K562 (cell line): ENCODE measurements around the gene MCM7. TPM values are rescaled to one million over a fixed set of nuclear protein-coding genes. Genes with fewer than 3 reads are reported as not detected.
"Not testable (repeated sequence)": the region's sequence is repeated elsewhere in the genome, so short reads cannot be mapped to it uniquely, and the experiment has no call there.

Experiments used
- ATAC-seq: fragments of 200-7000 bp; cut with Tn5 transposase; 3 replicates; pipeline ENCODE4 v1.9.1; 2020; ENCODE audit warnings: moderate library complexity
- BruUV-seq: library from RNA; stranded (reverse); fragments of 400-500 nt; replicated peaks from 2 replicates; lab custom pipeline; 2021; lab: Mats Ljungman, UMichigan
- CTCF ChIA-PET: fragments of 300-600 bp; formaldehyde crosslinking; extraction: SDS; loops from one replicate; lab custom pipeline; 2021; ENCODE audit warnings: low intra/inter-chr PET ratio; lab: Yijun Ruan, JAX
- POLR2A ChIA-PET: fragments of 300-600, 350-650 bp; sonication (Branson Sonifier 250); formaldehyde crosslinking; extraction: SDS; loops from one replicate; lab custom pipeline; 2021; ENCODE audit warnings: antibody characterized with exemption, inconsistent platforms; lab: Yijun Ruan, JAX
- DNase-seq, 4 experiments: peaks; one replicate each; pipeline versions ENCODE4 v3.0.0 to v3.0.0-alpha.2; 2011 to 2018; ENCODE audit warnings: low spot score in 3 of 4, mixed read lengths in 3 of 4; ENCODE audit errors: extremely low read depth in 1 of 4
- FAIRE-seq: peaks from 2 replicates; lab custom pipeline; 2011; peaks lifted over from hg19 to GRCh38; lab: Jason Lieb, UNC
- H2AFZ ChIP-seq: 2 replicates; pipeline ENCODE4 v1.6.0; 2011; ENCODE audit warnings: low read depth, low read length, control low read depth, inconsistent platforms
- H3K27ac ChIP-seq: fragments of 200-600 bp; 3 replicates; pipeline ENCODE4 v1.8.0; 2011; ENCODE audit warnings: low read depth, mild to moderate bottlenecking, control low read depth, inconsistent platforms, low read length, moderate library complexity, mixed read lengths; ENCODE audit errors: extremely low read depth
- H3K27me3 ChIP-seq, 2 experiments: fragments of 300-600 bp in 1 of 2; 2 replicates in 1 of 2; 3 replicates in 1 of 2; pipeline versions ENCODE4 v1.6.0 to v1.8.0; 2011; ENCODE audit warnings: inconsistent platforms in 2 of 2, low read length in 2 of 2, mild to moderate bottlenecking in 1 of 2, mixed read lengths in 1 of 2, moderate library complexity in 1 of 2; ENCODE audit not compliant: control insufficient read depth in 2 of 2, insufficient read depth in 2 of 2
- H3K36me3 ChIP-seq: fragments of 300-600 bp; 3 replicates; pipeline ENCODE4 v1.8.0; 2011; ENCODE audit warnings: mild to moderate bottlenecking, low read length, inconsistent platforms; ENCODE audit not compliant: control insufficient read depth, insufficient read depth
- H3K4me1 ChIP-seq, 2 experiments: fragments of 200-600 bp in 1 of 2; replicated peaks in 1 of 2; 2 replicates in 1 of 2; 3 replicates in 1 of 2; pipeline versions ENCODE4 v1.5.1 to v1.8.0; 2011; ENCODE audit warnings: inconsistent platforms in 2 of 2, low read length in 2 of 2, mild to moderate bottlenecking in 1 of 2, mixed read lengths in 1 of 2, moderate library complexity in 1 of 2; ENCODE audit not compliant: control insufficient read depth in 2 of 2, insufficient read depth in 2 of 2
- H3K4me2 ChIP-seq: 2 replicates; pipeline ENCODE4 v1.6.1; 2011; ENCODE audit warnings: low read length, control low read depth, inconsistent platforms, mixed read lengths; ENCODE audit not compliant: insufficient read depth
- H3K4me3 ChIP-seq: fragments of 200-600 bp; sonication (generic), shearing (Covaris generic); 2 replicates; pipeline ENCODE4 v1.5.1; 2016; ENCODE audit warnings: control low read depth, inconsistent platforms
- H3K79me2 ChIP-seq: fragments of 200-600 bp; 3 replicates; pipeline ENCODE4 v1.8.0; 2011; ENCODE audit warnings: low read length, inconsistent platforms; ENCODE audit not compliant: control insufficient read depth, insufficient read depth
- H3K9ac ChIP-seq, 2 experiments: 2 replicates each; pipeline versions ENCODE4 v1.6.0 to v1.6.1; 2011; ENCODE audit warnings: low read depth in 2 of 2, low read length in 2 of 2, control low read depth in 1 of 2, inconsistent platforms in 1 of 2, mild to moderate bottlenecking in 1 of 2, mixed read lengths in 1 of 2; ENCODE audit not compliant: insufficient read depth in 1 of 2
- H3K9me1 ChIP-seq: one replicate; pipeline ENCODE4 v1.6.0; 2011; ENCODE audit warnings: inconsistent platforms, mild to moderate bottlenecking, low read length, moderate library complexity; ENCODE audit not compliant: control insufficient read depth, insufficient read depth
- H3K9me3 ChIP-seq: replicated peaks from 2 replicates; pipeline ENCODE4 v1.5.1; 2011; ENCODE audit warnings: low read depth, low read length, inconsistent platforms; ENCODE audit not compliant: control insufficient read depth, insufficient read depth
- H4K20me1 ChIP-seq: replicated peaks from 2 replicates; pipeline ENCODE4 v1.6.1; 2011; ENCODE audit warnings: low read length, inconsistent platforms, mixed read lengths; ENCODE audit not compliant: control insufficient read depth, insufficient read depth
- FOXA3 ChIP-seq, 2 experiments: fragments of 450-650 bp in 1 of 2; sonication (generic) in 1 of 2; formaldehyde crosslinking; IDR thresholded peaks in 1 of 2; conservative IDR thresholded peaks in 1 of 2; 2 replicates each; pipeline versions ENCODE4 v1.4.0 to v1.8.0; 2020 to 2022; ENCODE audit warnings: mild to moderate bottlenecking in 2 of 2, missing genetic modification reagents in 1 of 2
- WGBS: fragments of 100-300 bp; shearing (Covaris generic); methylation state at CpG from one replicate; pipeline ENCODE4 v1.1.6; 2016; ENCODE audit warnings: low coverage, mixed read lengths; ENCODE audit not compliant: insufficient coverage; ENCODE audit errors: missing lambda C conversion rate; 5-methylcytosine and 5-hydroxymethylcytosine counted together
- in situ Hi-C: fragments of 300-500 bp; cut with MboI; formaldehyde crosslinking; loops from 4 replicates; pipeline ENCODE4 v1.15.0; 2018; ENCODE audit warnings: inconsistent platforms, mixed read lengths
- intact Hi-C: fragments of 100-400 bp; cut with micrococcal nuclease; formaldehyde crosslinking; loops from 2 replicates; pipeline ENCODE4 v1.14.2; 2022
- polyA plus RNA-seq, 8 experiments: library from polyadenylated mRNA; depleted of rRNA in 4 of 8; stranded (reverse) in 5 of 8; unstranded in 3 of 8; fragments of >200 nt; fragmentation: Nextera tagmentation in 2 of 8; fragmentation: Illumina TruSeq in 1 of 8; extraction: Ambion mirVana in 2 of 8; extraction: Trizol in 1 of 8; gene quantifications; 2 replicates each; pipeline versions ENCODE4 v1.2.1 to v1.2.3, GENCODE V29; 2011 to 2014; ENCODE audit warnings: inconsistent platforms in 1 of 8, missing spikeins in 1 of 8
- total RNA-seq, 7 experiments: library from RNA; depleted of rRNA in 6 of 7; stranded (reverse); fragments of >200 nt in 6 of 7; fragmentation: Illumina TruSeq in 2 of 7; extraction: Trizol in 2 of 7; gene quantifications; 2 replicates each; pipeline versions ENCODE4 v1.2.1 to v1.2.3, GENCODE V29; 2011 to 2021; ENCODE audit warnings: low replicate concordance in 1 of 7
- TF ChIP-seq, protein P1 (sequence below): sonication (generic); formaldehyde crosslinking; IDR thresholded peaks from 2 replicates; pipeline ENCODE4 v1.8.0; 2022; ENCODE audit warnings: mild to moderate bottlenecking, missing genetic modification reagents

Gene MCM7
- total and polyA plus RNA-seq, 9 of the 15 experiments (the other 6 are each of a cell fraction or from before 2014, with no cell fraction given): 329 to 856 (median 437) TPM

DNA sequence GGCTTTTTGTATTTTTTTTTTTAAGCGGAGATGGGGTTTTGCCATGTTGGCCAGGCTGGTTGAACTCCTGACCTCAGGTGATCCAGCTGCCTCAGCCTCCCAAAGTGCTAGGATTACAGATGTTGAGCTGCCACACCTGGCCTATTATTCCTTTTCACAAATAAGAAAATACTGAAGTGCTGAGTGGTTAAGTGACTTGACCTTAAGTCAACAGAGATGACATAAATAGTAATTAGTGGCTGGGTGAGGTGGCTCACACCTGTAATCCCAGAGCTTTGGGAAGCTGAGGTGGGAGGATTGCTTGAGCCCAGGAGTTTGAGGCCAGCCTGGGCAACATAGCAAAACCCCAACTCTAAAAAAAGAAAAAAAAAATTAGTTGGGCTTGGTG, 29.0 kb upstream of the MCM7 start:
- peaks cover 16 to 32% of the 10 kb centered on the region in 2 experiments for H3K4me1 ChIP-seq
- ChIA-PET POLR2A (interaction anchor here (0.9 to 1.1 kb wide), 2 partner anchors 11 to 135 kb away, joined by 3 to 4 read pairs; no protein-coding TSS in a partner anchor), CTCF (interaction anchor here (0.6 to 4.8 kb wide), 6 partner anchors 13 to 217 kb away, joined by 3 to 54 read pairs (median 8); no protein-coding TSS in a partner anchor)
- H3K36me3 ChIP-seq, H3K27ac ChIP-seq, H3K4me2 ChIP-seq, BruUV-seq, FAIRE-seq, ATAC-seq, H3K9ac ChIP-seq, H4K20me1 ChIP-seq, H3K9me3 ChIP-seq, H3K9me1 ChIP-seq, DNase-seq, H3K27me3 ChIP-seq, H3K4me3 ChIP-seq: not testable (repeated sequence)
- peaks cover 16% of the 10 kb centered on the region for H3K79me2 ChIP-seq
- peak in 1 of 2 experiments; percentile 75; a peak in 1 of 4 replicates for TF ChIP-seq FOXA3 (CRISPR knock-in tag; conservative IDR thresholded peaks at IDR 0.05 in 1 of 2, IDR thresholded peaks at IDR 0.05 in 1 of 2)
- TF ChIP-seq, protein P1, sequence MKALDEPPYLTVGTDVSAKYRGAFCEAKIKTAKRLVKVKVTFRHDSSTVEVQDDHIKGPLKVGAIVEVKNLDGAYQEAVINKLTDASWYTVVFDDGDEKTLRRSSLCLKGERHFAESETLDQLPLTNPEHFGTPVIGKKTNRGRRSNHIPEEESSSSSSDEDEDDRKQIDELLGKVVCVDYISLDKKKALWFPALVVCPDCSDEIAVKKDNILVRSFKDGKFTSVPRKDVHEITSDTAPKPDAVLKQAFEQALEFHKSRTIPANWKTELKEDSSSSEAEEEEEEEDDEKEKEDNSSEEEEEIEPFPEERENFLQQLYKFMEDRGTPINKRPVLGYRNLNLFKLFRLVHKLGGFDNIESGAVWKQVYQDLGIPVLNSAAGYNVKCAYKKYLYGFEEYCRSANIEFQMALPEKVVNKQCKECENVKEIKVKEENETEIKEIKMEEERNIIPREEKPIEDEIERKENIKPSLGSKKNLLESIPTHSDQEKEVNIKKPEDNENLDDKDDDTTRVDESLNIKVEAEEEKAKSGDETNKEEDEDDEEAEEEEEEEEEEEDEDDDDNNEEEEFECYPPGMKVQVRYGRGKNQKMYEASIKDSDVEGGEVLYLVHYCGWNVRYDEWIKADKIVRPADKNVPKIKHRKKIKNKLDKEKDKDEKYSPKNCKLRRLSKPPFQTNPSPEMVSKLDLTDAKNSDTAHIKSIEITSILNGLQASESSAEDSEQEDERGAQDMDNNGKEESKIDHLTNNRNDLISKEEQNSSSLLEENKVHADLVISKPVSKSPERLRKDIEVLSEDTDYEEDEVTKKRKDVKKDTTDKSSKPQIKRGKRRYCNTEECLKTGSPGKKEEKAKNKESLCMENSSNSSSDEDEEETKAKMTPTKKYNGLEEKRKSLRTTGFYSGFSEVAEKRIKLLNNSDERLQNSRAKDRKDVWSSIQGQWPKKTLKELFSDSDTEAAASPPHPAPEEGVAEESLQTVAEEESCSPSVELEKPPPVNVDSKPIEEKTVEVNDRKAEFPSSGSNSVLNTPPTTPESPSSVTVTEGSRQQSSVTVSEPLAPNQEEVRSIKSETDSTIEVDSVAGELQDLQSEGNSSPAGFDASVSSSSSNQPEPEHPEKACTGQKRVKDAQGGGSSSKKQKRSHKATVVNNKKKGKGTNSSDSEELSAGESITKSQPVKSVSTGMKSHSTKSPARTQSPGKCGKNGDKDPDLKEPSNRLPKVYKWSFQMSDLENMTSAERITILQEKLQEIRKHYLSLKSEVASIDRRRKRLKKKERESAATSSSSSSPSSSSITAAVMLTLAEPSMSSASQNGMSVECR: 0 out of 2 replicates have a peak, but pooled peaks have one; percentile 18
- WGBS: 79% methylated on average over 1 of the region's 1 CpG
- H2AFZ ChIP-seq: peak overlapping the region; percentile 85; the same call in 1 of the 2 replicates
- in situ Hi-C loops (loop anchor here (5.0 kb wide), 2 partner anchors 82 to 217 kb away; no protein-coding TSS in a partner anchor), intact Hi-C loops (loop anchor here (2.0 kb wide), 1 partner anchor 211 kb away; the partner anchor contains the start of gene TRIM4)
